Endodermal cell (in vitro differentiated cells): ENCODE data around the gene CENPP. TPM values are rescaled to one million over a fixed set of nuclear protein-coding genes. Genes with fewer than 3 reads are reported as not detected.

Experiments
- DNase-seq: peaks from one replicate; pipeline ENCODE4 v3.0.0-alpha.2; 2017
- H3K27ac ChIP-seq: 2 replicates; pipeline ENCODE4 v1.5.1; 2013; ENCODE audit warnings: mild to moderate bottlenecking, low read depth, low read length, moderate library complexity
- H3K27me3 ChIP-seq: 2 replicates; pipeline ENCODE4 v1.6.1; 2013; ENCODE audit warnings: mild to moderate bottlenecking, low read length, moderate library complexity; ENCODE audit not compliant: insufficient read depth, control insufficient read depth, poor library complexity, severe bottlenecking
- H3K36me3 ChIP-seq: 2 replicates; pipeline ENCODE4 v1.7.0; 2013; ENCODE audit warnings: mild to moderate bottlenecking, low read length, moderate library complexity; ENCODE audit not compliant: control insufficient read depth, insufficient read depth
- H3K4me1 ChIP-seq: one replicate; pipeline ENCODE4 v1.7.0; 2013; ENCODE audit warnings: low read length; ENCODE audit not compliant: control insufficient read depth, insufficient read depth
- H3K4me3 ChIP-seq: 2 replicates; pipeline ENCODE4 v1.5.1; 2013; ENCODE audit warnings: mild to moderate bottlenecking, low read length, moderate library complexity
- H3K9ac ChIP-seq: 2 replicates; pipeline ENCODE4 v1.6.1; 2013; ENCODE audit warnings: mild to moderate bottlenecking, low read length, moderate library complexity; ENCODE audit not compliant: poor library complexity, severe bottlenecking; ENCODE audit errors: extremely low read depth
- H3K9me3 ChIP-seq: 2 replicates; pipeline ENCODE4 v1.6.1; 2013; ENCODE audit warnings: mild to moderate bottlenecking, low read length, moderate library complexity; ENCODE audit not compliant: control insufficient read depth
- H3K27ac Mint-ChIP-seq: 2 replicates; pipeline ENCODE4 v1.8.0; 2020; ENCODE audit warnings: mixed read lengths
- H3K27me3 Mint-ChIP-seq: 2 replicates; pipeline ENCODE4 v1.8.0; 2021; ENCODE audit warnings: mild to moderate bottlenecking, mixed read lengths; ENCODE audit not compliant: insufficient read depth
- H3K36me3 Mint-ChIP-seq: 2 replicates; pipeline ENCODE4 v1.8.0; 2020; ENCODE audit warnings: low read depth, mixed read lengths
- H3K4me1 Mint-ChIP-seq: 2 replicates; pipeline ENCODE4 v1.8.0; 2020; ENCODE audit warnings: mixed read lengths
- H3K4me3 Mint-ChIP-seq: 2 replicates; pipeline ENCODE4 v1.8.0; 2020; ENCODE audit warnings: mild to moderate bottlenecking, moderate library complexity, mixed read lengths
- H3K9me3 Mint-ChIP-seq: 2 replicates; pipeline ENCODE4 v1.8.0; 2020; ENCODE audit warnings: mild to moderate bottlenecking, mixed read lengths
- WGBS, 2 experiments: methylation state at CpG; one replicate each; pipeline versions ENCODE4 v1.1.5 to v1.1.7; 2013; ENCODE audit warnings: missing lambda C conversion rate in 2 of 2, mixed read lengths in 1 of 2; ENCODE audit not compliant: insufficient coverage in 1 of 2, insufficient read length in 1 of 2; 5-methylcytosine and 5-hydroxymethylcytosine counted together
- total RNA-seq, 2 donors: library from RNA; stranded (reverse); fragmentation: NEBNext Ultra II Directional in 1 of 2; extraction: Animal tissue kit (Norgen Biotek cat#: 25700) in 1 of 2; gene quantifications; 2 replicates in 1 of 2; 3 replicates in 1 of 2; pipeline ENCODE4 v1.2.1, GENCODE V29; 2021
- TF ChIP-seq, protein P1 (sequence below): fragments of 200-600 bp; sonication (generic); conservative IDR thresholded peaks from 2 replicates; pipeline ENCODE4 v1.5.0; 2021; ENCODE audit warnings: antibody characterized with exemption, mild to moderate bottlenecking

The CENPP gene
- total RNA-seq, 2 donors from 2014 or later = 8.2 to 9.2 TPM

DNA sequence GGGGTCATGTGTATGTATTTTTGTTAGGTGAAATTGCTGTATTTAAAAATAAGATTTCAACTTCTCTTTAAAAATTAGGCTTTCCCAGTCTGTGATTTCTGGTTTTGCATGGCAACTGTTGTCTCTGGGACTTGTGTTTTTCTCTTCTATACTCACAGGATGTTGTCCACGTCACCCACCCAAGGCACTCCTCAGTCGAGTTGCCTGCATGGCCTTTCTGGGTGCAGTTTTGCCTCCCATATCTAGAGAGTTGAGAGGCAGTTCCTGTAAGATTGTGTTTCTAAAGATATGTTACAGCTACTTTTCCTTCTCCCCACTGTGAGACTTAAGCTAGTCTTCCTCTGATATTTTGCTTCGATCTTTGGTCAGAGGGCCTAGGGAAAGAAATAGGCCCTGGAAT, 158.8 kb downstream of the CENPP start:
- 90 to 93% methylated on average over 2 to 3 of the region's 3 CpGs for WGBS, 2 experiments
- Mint-ChIP-seq H3K27me3 (no peaks in the 10 kb centered on the region), H3K9me3 (no peaks in the 10 kb centered on the region), H3K4me3 (no peak overlapping the region), H3K36me3 (no peaks in the 10 kb centered on the region), H3K4me1 (peaks cover 7% of the 10 kb centered on the region), H3K27ac (no peak overlapping the region)
- Histone ChIP-seq H3K27me3 (no peaks in the 10 kb centered on the region), H3K9ac (no peak overlapping the region), H3K9me3 (no peaks in the 10 kb centered on the region), H3K4me1 (no peaks in the 10 kb centered on the region), H3K36me3 (no peaks in the 10 kb centered on the region), H3K27ac (no peak overlapping the region), H3K4me3 (no peak overlapping the region)
- DNase-seq = no peak
- TF ChIP-seq, protein P1, sequence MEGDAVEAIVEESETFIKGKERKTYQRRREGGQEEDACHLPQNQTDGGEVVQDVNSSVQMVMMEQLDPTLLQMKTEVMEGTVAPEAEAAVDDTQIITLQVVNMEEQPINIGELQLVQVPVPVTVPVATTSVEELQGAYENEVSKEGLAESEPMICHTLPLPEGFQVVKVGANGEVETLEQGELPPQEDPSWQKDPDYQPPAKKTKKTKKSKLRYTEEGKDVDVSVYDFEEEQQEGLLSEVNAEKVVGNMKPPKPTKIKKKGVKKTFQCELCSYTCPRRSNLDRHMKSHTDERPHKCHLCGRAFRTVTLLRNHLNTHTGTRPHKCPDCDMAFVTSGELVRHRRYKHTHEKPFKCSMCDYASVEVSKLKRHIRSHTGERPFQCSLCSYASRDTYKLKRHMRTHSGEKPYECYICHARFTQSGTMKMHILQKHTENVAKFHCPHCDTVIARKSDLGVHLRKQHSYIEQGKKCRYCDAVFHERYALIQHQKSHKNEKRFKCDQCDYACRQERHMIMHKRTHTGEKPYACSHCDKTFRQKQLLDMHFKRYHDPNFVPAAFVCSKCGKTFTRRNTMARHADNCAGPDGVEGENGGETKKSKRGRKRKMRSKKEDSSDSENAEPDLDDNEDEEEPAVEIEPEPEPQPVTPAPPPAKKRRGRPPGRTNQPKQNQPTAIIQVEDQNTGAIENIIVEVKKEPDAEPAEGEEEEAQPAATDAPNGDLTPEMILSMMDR = no peak

DNA sequence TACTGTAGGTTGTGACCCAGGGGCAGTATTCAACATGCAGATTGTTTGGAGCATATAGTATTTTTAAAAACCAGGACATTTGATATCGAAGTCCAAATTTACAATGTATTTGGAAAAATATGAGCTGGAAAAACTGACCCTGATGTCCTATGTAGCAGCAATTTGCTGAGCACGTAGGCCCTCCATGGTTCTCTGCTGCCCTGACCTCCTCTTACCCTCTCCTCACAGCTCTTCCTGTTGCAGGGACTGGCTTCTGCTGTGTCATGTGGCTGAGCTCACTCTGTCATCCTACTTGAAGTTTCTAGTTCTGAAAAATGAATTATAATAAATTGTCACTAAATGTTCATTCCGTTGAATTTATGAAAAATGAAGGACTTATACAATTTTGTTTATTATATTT, 160.6 kb downstream of the CENPP start:
- H3K9ac ChIP-seq = no peak overlapping the region
- no peaks in the 10 kb centered on the region for H3K36me3 ChIP-seq
- WGBS, 2 experiments = 92 to 100% methylated on average over 1 to 3 of the region's 3 CpGs
- no peaks in the 10 kb centered on the region for H3K27me3 Mint-ChIP-seq
- no peaks in the 10 kb centered on the region for H3K9me3 Mint-ChIP-seq
- DNase-seq = no peak
- H3K4me3 ChIP-seq = no peak overlapping the region
- TF ChIP-seq, protein P1 = no peak
- H3K4me1 Mint-ChIP-seq = peaks cover 7% of the 10 kb centered on the region
- H3K27ac Mint-ChIP-seq = no peak overlapping the region
- H3K27me3 ChIP-seq = no peaks in the 10 kb centered on the region
- no peak overlapping the region for H3K27ac ChIP-seq
- no peaks in the 10 kb centered on the region for H3K36me3 Mint-ChIP-seq
- H3K4me3 Mint-ChIP-seq = no peak overlapping the region
- no peaks in the 10 kb centered on the region for H3K9me3 ChIP-seq
- H3K4me1 ChIP-seq = no peaks in the 10 kb centered on the region

DNA sequence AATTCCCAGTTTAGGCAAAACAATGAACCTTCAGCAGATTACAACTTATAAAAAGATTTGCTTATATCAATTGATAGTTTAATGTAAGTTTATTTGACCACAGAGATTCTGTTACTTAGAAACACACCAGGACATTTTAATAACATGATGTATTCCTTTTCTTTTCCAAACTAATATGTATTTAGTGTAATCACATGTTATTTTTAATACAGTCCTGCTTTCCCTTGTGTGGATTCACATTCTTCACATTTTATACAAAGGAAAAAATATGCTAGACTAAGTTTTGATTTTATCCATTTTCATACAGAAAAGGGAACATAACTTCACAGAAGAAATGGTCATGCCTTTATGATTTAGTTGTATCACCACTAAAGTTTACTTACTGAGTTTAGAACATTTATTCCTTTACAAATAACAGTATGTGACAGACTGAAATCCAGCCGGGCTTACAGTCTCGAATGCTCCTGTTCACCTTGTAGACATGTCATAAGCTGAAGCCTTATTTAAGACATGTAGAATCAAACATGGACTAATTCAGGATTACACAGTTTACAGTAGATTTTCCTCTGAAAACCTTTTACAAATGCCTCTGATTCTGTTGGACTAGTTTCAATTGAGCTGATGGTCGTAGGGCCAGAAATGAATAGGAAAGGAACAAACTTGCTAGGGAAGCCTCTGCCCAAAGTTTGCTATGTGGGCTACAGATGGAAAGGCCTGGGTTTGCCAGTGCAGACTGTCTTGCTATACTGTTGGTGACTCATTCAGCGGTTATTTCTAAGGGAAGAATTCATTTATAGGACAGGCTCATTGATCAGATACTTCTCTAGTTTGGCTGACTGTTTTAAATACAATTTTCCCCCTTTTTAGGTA, 163.2 kb downstream of the CENPP start:
- TF ChIP-seq, protein P1 = no peak
- DNase-seq = no peak
- Histone ChIP-seq H3K36me3 (no peaks in the 10 kb centered on the region), H3K9ac (no peak overlapping the region), H3K4me3 (no peak overlapping the region), H3K4me1 (peaks cover 5% of the 10 kb centered on the region), H3K27me3 (no peaks in the 10 kb centered on the region), H3K9me3 (no peaks in the 10 kb centered on the region), H3K27ac (no peak overlapping the region)
- Mint-ChIP-seq H3K4me3 (no peak overlapping the region), H3K27me3 (no peaks in the 10 kb centered on the region), H3K36me3 (no peaks in the 10 kb centered on the region), H3K4me1 (peaks cover 19% of the 10 kb centered on the region), H3K27ac (no peak overlapping the region), H3K9me3 (no peaks in the 10 kb centered on the region)
- WGBS, 2 experiments = 98 to 100% methylated on average over 3 to 4 of the region's 4 CpGs
